ENCODE measurements around the gene RBM12.
"Not testable (repeated sequence)": the region's sequence is repeated elsewhere in the genome, so short reads cannot be mapped to it uniquely, and the experiment has no call there.

Gene RBM12, protein sequence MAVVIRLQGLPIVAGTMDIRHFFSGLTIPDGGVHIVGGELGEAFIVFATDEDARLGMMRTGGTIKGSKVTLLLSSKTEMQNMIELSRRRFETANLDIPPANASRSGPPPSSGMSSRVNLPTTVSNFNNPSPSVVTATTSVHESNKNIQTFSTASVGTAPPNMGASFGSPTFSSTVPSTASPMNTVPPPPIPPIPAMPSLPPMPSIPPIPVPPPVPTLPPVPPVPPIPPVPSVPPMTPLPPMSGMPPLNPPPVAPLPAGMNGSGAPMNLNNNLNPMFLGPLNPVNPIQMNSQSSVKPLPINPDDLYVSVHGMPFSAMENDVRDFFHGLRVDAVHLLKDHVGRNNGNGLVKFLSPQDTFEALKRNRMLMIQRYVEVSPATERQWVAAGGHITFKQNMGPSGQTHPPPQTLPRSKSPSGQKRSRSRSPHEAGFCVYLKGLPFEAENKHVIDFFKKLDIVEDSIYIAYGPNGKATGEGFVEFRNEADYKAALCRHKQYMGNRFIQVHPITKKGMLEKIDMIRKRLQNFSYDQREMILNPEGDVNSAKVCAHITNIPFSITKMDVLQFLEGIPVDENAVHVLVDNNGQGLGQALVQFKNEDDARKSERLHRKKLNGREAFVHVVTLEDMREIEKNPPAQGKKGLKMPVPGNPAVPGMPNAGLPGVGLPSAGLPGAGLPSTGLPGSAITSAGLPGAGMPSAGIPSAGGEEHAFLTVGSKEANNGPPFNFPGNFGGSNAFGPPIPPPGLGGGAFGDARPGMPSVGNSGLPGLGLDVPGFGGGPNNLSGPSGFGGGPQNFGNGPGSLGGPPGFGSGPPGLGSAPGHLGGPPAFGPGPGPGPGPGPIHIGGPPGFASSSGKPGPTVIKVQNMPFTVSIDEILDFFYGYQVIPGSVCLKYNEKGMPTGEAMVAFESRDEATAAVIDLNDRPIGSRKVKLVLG

DNA sequence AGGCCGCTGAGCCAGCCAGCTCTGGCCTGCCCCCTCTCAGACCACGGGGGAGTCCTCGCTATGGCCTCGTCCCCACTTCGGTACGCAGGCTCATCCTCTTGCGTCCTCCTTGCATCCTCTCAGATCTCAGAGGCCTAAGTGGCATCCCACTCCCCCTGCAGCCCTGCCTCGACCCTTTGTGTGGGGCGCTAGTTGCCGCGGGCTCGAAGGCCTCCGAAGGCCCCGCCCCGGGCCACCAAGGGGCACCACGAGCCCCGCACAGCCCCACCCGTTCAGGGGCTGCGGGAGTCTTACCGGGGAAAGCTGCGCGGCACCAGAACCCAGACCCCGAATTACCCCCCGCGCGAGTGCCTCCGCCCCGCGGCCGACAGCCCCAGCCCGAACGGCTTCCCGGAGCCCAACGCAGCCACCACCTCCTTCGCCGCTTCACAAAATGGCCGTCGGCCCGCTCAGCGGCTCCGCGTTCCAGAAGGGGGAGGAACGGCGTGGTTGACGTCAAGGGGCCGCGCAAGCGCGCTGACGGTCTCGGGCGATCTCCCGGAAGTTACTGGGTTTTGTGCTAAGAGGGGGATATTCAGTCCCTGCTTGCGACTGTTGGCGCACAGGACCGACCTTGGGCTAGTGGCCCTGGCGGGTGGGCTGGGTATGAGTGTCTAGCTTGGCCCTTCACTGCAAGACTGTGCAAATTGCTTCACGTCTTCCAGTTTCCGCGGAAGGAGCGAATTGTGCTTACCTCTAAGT lies at the start of gene RBM12, which contains the start of gene CPNE1:
TSS of gene RBM12 (minus strand) at position 435 of the 741 bp plus-strand sequence. CDS start 9,578 bp downstream, outside the sequence.
TSS of gene CPNE1 (minus strand) at position 435 of the 741 bp plus-strand sequence. CDS start 31,977 bp downstream, outside the sequence.
- H3K4me3 ChIP-seq (ENCODE audit: low read depth in 1 of 2, low read length in 2 of 2) = peak within 1 kb of the TSS; percentile 73 to 88
- H3K9me3 ChIP-seq (ENCODE audit: insufficient read depth, low read length, severe bottlenecking) = no peaks in the 10 kb centered on the region
- H3K36me3 ChIP-seq (ENCODE audit: insufficient read depth, low read length) = peaks cover 14% of the 10 kb centered on the region
- H3K27me3 ChIP-seq (ENCODE audit: insufficient read depth, low read length, poor library complexity) = no peaks in the 10 kb centered on the region
- ATAC-seq (ENCODE audit: insufficient read depth, low read depth) = peak; percentile 90
- no peak for TF ChIP-seq EZH2 (IDR thresholded peaks at IDR 0.05; ENCODE audit: borderline replicate concordance, low read depth, low read length, severe bottlenecking)
- TF ChIP-seq, protein P1, sequence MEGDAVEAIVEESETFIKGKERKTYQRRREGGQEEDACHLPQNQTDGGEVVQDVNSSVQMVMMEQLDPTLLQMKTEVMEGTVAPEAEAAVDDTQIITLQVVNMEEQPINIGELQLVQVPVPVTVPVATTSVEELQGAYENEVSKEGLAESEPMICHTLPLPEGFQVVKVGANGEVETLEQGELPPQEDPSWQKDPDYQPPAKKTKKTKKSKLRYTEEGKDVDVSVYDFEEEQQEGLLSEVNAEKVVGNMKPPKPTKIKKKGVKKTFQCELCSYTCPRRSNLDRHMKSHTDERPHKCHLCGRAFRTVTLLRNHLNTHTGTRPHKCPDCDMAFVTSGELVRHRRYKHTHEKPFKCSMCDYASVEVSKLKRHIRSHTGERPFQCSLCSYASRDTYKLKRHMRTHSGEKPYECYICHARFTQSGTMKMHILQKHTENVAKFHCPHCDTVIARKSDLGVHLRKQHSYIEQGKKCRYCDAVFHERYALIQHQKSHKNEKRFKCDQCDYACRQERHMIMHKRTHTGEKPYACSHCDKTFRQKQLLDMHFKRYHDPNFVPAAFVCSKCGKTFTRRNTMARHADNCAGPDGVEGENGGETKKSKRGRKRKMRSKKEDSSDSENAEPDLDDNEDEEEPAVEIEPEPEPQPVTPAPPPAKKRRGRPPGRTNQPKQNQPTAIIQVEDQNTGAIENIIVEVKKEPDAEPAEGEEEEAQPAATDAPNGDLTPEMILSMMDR (IDR thresholded peaks at IDR 0.05; ENCODE audit: borderline replicate concordance, extremely low read depth, low read length, poor library complexity, severe bottlenecking) = no peak
- peak within 1 kb of the TSS; percentile 88 for H2AFZ ChIP-seq (ENCODE audit: low read depth, low read length)
- H3K4me1 ChIP-seq (ENCODE audit: insufficient read depth, low read length) = peaks cover 46% of the 10 kb centered on the region
- H3K4me2 ChIP-seq (ENCODE audit: insufficient read depth, low read length) = peak within 1 kb of the TSS; percentile 91
- DNase-seq = peak; percentile 96
- peak within 1 kb of the TSS; percentile 90 for H3K27ac ChIP-seq (ENCODE audit: low read length)
- peak within 1 kb of the TSS; percentile 93 for H3K9ac ChIP-seq (ENCODE audit: low read depth, low read length)
- H3K79me2 ChIP-seq (ENCODE audit: insufficient read depth, low read length) = peaks cover 54% of the 10 kb centered on the region
- H4K20me1 ChIP-seq (ENCODE audit: insufficient read depth, low read length) = peaks cover 47% of the 10 kb centered on the region

DNA sequence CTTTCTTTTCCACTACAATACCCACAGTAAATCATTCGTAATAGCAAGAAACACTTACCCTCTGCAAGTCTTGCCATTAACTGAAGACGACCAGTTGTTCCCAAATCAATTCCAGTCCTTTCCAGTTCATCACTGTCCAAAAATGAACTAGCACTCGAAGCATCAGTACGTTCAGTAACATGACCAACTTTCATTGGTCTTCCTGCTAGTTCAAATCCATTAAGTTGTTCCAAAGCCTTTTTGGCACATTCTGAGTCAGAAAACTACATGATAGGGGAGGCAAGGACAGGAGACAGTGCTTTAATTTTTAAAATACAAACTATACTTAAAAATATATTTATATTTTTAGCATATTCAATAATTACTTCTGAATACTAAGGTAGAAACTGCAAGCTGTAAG lies 49.4 kb upstream of the RBM12 start:
- TF ChIP-seq EZH2 (IDR thresholded peaks at IDR 0.05; ENCODE audit: borderline replicate concordance, low read depth, low read length, severe bottlenecking) = no peak
- TF ChIP-seq, protein P1 (IDR thresholded peaks at IDR 0.05; ENCODE audit: borderline replicate concordance, extremely low read depth, low read length, poor library complexity, severe bottlenecking) = no peak
- Histone ChIP-seq H3K9ac (ENCODE audit: low read depth, low read length) (no peak overlapping the region), H3K27ac (ENCODE audit: low read length) (no peak overlapping the region), H3K4me3 (ENCODE audit: low read depth in 1 of 2, low read length in 2 of 2) (no peak overlapping the region), H4K20me1 (ENCODE audit: insufficient read depth, low read length) (peaks cover 90% of the 10 kb centered on the region), H3K79me2 (ENCODE audit: insufficient read depth, low read length) (peaks cover 99% of the 10 kb centered on the region), H2AFZ (ENCODE audit: low read depth, low read length) (no peak overlapping the region), H3K27me3 (ENCODE audit: insufficient read depth, low read length, poor library complexity) (no peaks in the 10 kb centered on the region), H3K36me3 (ENCODE audit: insufficient read depth, low read length) (peaks cover 99% of the 10 kb centered on the region), H3K4me2 (ENCODE audit: insufficient read depth, low read length) (no peak overlapping the region), H3K4me1 (ENCODE audit: insufficient read depth, low read length) (peaks cover 4% of the 10 kb centered on the region; the same call in 1 of the 2 replicates), H3K9me3 (ENCODE audit: insufficient read depth, low read length, severe bottlenecking) (no peaks in the 10 kb centered on the region)
- no peak for ATAC-seq (ENCODE audit: insufficient read depth, low read depth)
- DNase-seq = no peak

DNA sequence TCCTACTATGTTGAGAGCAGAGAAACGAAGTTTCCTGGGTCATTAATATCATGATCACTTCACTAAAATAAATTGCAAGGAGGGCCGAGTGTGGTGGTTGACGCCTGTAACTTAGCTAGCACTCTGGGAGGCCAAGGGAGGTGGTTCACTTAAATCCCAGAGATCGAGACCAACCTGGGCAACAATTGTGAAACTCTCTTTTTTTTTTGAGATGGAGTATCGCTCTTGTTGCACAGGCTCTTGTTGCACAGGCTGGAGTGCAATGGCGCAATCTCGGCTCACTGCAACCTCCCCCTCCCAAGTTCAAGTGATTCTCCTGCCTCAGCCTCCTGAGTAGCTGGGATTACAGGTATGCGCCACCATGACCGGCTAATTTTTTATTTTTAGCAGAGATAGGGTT lies 48.4 kb upstream of the RBM12 start:
- peaks cover 99% of the 10 kb centered on the region for H3K79me2 ChIP-seq (ENCODE audit: insufficient read depth, low read length)
- not testable (repeated sequence) for H3K27ac ChIP-seq (ENCODE audit: low read length); DNase-seq; H3K27me3 ChIP-seq (ENCODE audit: insufficient read depth, low read length, poor library complexity); H3K4me2 ChIP-seq (ENCODE audit: insufficient read depth, low read length); H3K4me3 ChIP-seq (ENCODE audit: low read depth in 1 of 2, low read length in 2 of 2); H3K9ac ChIP-seq (ENCODE audit: low read depth, low read length); H3K4me1 ChIP-seq (ENCODE audit: insufficient read depth, low read length); ATAC-seq (ENCODE audit: insufficient read depth, low read depth); H2AFZ ChIP-seq (ENCODE audit: low read depth, low read length); H3K9me3 ChIP-seq (ENCODE audit: insufficient read depth, low read length, severe bottlenecking)
- H4K20me1 ChIP-seq (ENCODE audit: insufficient read depth, low read length) = peaks cover 89% of the 10 kb centered on the region
- H3K36me3 ChIP-seq (ENCODE audit: insufficient read depth, low read length) = peaks cover 99% of the 10 kb centered on the region
